NT2/D1 (cell line): Measurements from ENCODE around the gene PPP2R5A.
A peak's percentile ranks its signal among the peaks of the same experiment; 100 is the strongest.
"Not testable (repeated sequence)": the region's sequence is repeated elsewhere in the genome, so short reads cannot be mapped to it uniquely, and the experiment has no call there.

ENCODE experiments used
- DNase-seq: peaks from one replicate; pipeline ENCODE4 v3.0.0-alpha.2; 2011; ENCODE audit warnings: low read depth, low spot score
- H3K27me3 ChIP-seq: 2 replicates; pipeline ENCODE4 v1.6.0; 2011; ENCODE audit warnings: mild to moderate bottlenecking; ENCODE audit not compliant: insufficient read length, insufficient read depth
- H3K36me3 ChIP-seq: 2 replicates; pipeline ENCODE4 v1.6.1; 2011; ENCODE audit warnings: mild to moderate bottlenecking, low read length, mixed read lengths; ENCODE audit not compliant: insufficient read depth, insufficient read length
- H3K4me1 ChIP-seq: 2 replicates; pipeline ENCODE4 v1.5.1; 2011; ENCODE audit not compliant: insufficient read depth, insufficient read length
- H3K4me3 ChIP-seq: 2 replicates; pipeline ENCODE4 v1.5.1; 2011; ENCODE audit warnings: low read depth; ENCODE audit not compliant: insufficient read length
- H3K9ac ChIP-seq: 2 replicates; pipeline ENCODE4 v1.6.0; 2011; ENCODE audit warnings: low read depth; ENCODE audit not compliant: insufficient read length
- H3K9me3 ChIP-seq: 2 replicates; pipeline ENCODE4 v1.5.1; 2011; ENCODE audit warnings: mild to moderate bottlenecking, low read length; ENCODE audit not compliant: insufficient read depth
- SUZ12 ChIP-seq: IDR thresholded peaks from 2 replicates; pipeline ENCODE4 v1.6.1; 2011; ENCODE audit not compliant: insufficient read length, insufficient read depth; ENCODE audit errors: extremely low read depth
- YY1 ChIP-seq: IDR thresholded peaks from 2 replicates; pipeline ENCODE4 v1.6.1; 2011; ENCODE audit not compliant: insufficient read length, insufficient read depth
- ZNF274 ChIP-seq: IDR thresholded peaks from 2 replicates; pipeline ENCODE4 v1.6.1; 2011; ENCODE audit warnings: mild to moderate bottlenecking, low read depth, low read length

The PPP2R5A gene

DNA sequence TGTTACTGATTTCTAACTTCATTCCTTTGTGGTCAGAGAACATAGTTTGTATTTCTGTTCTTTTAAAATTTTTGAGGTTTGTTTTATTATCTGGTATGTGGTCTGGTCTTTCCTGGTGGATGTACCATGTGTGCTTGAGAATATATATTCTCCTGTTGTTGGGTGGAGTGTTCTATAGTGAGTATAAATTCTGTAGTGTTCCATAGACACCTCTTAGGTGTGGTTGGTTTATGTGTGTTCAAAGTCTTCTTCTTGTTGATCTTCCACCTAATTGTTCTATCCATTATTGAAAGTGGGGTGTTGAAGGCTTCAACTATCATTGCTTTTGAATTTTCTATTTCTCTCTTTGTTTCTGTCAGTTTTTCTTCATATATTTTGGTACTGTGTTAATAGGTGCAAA is 20.1 kb downstream of the PPP2R5A start:
- no peak for TF ChIP-seq SUZ12
- TF ChIP-seq ZNF274: no peak
- no peak for TF ChIP-seq YY1
- no peak for DNase-seq

DNA sequence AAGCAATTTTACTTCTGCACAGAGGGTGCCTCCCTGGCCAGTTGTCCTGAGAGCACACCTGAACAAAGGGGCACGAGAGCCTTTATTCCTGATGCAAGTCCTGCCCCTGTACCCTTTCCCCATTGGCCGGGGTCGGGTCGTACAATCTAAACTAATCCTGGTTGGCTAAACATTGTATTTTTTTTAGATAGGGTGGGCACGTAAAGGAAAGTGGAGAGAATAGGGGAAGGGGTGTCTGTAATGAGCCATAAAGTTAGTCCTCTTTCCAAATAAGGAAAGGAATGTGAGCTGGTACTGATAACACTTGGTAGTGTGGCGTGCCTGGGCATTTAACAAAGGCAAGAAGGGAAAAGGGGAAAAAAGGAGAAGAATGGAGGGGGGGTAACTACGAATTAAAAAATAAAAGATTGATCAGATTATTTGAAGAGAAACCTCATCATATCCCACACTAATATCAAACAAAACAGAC is 20.8 kb downstream of the PPP2R5A start:
- H3K27me3 ChIP-seq, H3K4me3 ChIP-seq, DNase-seq: not testable (repeated sequence)

More for the DNA sequence above, 20.1 kb downstream of the PPP2R5A start:
- Histone ChIP-seq H3K27me3 (no peaks in the 10 kb centered on the region), H3K9ac (no peak overlapping the region), H3K4me3 (no peak overlapping the region), H3K36me3 (no peaks in the 10 kb centered on the region), H3K4me1 (no peaks in the 10 kb centered on the region), H3K9me3 (peaks cover 6% of the 10 kb centered on the region; the same call in 1 of the 2 replicates)

DNA sequence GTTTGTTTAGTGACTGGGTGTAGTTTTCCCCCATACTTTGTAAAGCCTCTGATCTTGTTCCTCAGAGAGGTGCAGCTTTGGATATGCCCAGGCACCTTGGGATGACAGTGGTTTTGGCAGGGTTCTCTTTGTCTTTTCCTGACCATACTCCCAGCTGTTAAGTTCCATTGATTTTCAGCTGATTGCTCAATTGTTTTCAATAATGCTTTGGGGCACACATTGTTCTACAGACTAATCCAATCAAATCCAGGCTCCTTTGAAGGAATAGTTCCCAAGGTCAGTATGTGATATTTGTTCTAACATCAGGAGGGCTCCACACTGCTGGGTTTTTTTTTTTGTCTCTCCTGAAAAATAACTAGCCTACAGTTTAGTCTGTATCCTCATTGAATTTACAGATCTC is 24.8 kb downstream of the PPP2R5A start:
- peaks cover 6% of the 10 kb centered on the region; the same call in 1 of the 2 replicates for H3K9me3 ChIP-seq
- no peak overlapping the region for H3K9ac ChIP-seq
- no peaks in the 10 kb centered on the region for H3K27me3 ChIP-seq
- no peaks in the 10 kb centered on the region for H3K36me3 ChIP-seq
- no peaks in the 10 kb centered on the region for H3K4me1 ChIP-seq
- no peak for TF ChIP-seq YY1
- no peak for TF ChIP-seq SUZ12
- TF ChIP-seq ZNF274: no peak
- peak; percentile 32 for DNase-seq
- no peak overlapping the region for H3K4me3 ChIP-seq

More for the DNA sequence above, 20.8 kb downstream of the PPP2R5A start:
- not testable (repeated sequence) for H3K9ac ChIP-seq, H3K4me1 ChIP-seq, H3K9me3 ChIP-seq, H3K36me3 ChIP-seq

DNA sequence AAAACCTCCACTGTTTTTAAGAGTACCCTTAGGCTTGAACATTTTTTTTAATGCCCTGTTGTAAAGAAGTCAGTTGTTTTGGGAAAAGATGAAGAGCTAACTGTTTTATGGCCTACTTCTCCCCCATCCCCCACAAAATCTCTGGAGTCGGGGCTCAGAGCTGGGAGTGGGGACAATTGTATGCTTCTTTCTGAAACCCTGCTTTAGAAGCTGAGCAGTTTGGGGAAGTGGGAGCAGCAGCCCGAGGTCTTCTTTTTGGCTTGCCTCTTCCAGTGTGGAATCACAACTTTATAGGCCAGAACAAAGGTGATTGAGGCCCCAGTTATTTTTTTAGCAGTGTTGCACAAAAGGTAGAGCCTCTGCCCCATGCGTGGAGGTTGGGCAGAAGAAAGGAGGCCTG is 25.2 kb downstream of the PPP2R5A start:
- DNase-seq: no peak
- Histone ChIP-seq H3K9ac (no peak overlapping the region), H3K4me1 (no peaks in the 10 kb centered on the region), H3K36me3 (no peaks in the 10 kb centered on the region), H3K4me3 (no peak overlapping the region), H3K27me3 (no peaks in the 10 kb centered on the region), H3K9me3 (peaks cover 2% of the 10 kb centered on the region; the same call in 1 of the 2 replicates)
- TF ChIP-seq YY1: no peak
- no peak for TF ChIP-seq ZNF274
- TF ChIP-seq SUZ12: no peak

DNA sequence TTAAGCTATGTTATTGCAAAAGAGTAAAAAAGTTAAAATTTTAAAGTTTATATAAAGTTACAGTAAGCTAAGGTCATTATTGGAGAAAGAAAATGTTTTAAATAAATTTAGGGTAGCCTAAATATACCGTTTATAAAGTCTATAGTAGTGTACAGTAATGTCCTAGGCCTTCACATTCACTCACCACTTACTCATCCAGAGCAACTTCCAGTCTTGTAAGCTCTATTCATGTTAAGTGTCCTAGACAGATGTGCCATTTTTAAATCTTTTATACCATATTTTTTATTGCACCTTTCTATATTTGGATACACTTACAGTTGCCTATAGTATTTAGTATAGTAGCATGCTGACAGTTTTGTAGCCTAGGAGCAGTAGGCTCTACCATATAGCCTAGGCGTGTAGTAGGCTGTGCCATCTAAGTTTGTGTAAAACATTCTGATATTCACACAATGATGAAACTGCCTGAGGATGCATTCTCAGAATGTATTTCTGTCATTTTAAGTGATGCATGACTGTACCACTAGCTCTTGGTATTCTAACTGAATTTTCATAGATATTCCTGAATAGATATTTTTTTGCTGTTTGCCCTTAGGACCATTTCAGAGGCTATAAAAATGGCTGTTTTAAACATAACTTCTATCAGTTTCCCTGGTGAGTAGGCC is 26.8 kb downstream of the PPP2R5A start:
- TF ChIP-seq SUZ12: no peak
- DNase-seq: no peak
- Histone ChIP-seq H3K36me3 (no peaks in the 10 kb centered on the region), H3K4me3 (no peak overlapping the region), H3K4me1 (no peaks in the 10 kb centered on the region), H3K27me3 (no peaks in the 10 kb centered on the region), H3K9me3 (no peaks in the 10 kb centered on the region; the same call in 1 of the 2 replicates), H3K9ac (no peak overlapping the region)

DNA sequence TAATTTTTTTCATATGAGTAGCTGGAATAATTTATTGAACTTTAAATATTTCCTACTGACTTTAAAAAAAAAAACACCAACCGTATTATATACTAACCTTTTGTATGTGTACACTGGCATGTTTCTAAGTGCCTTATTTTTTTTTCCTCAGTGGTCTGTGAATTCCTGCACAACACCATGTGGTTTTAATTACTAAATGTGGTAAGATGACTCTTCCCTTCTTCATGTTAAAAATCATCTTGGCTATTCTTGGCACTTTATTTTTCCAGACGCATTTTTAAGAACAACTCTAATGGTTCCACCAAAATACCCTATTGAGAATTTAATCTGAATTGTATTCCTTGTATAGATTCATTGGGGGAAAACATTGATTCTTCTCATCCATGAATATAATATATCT is 28.4 kb downstream of the PPP2R5A start:
- TF ChIP-seq ZNF274: no peak
- TF ChIP-seq SUZ12: no peak
- no peak for TF ChIP-seq YY1
- no peaks in the 10 kb centered on the region for H3K27me3 ChIP-seq
- no peak for DNase-seq
- no peaks in the 10 kb centered on the region for H3K36me3 ChIP-seq
- H3K9ac ChIP-seq: no peak overlapping the region
- no peaks in the 10 kb centered on the region; the same call in 1 of the 2 replicates for H3K9me3 ChIP-seq
- H3K4me1 ChIP-seq: no peaks in the 10 kb centered on the region
- no peak overlapping the region for H3K4me3 ChIP-seq

DNA sequence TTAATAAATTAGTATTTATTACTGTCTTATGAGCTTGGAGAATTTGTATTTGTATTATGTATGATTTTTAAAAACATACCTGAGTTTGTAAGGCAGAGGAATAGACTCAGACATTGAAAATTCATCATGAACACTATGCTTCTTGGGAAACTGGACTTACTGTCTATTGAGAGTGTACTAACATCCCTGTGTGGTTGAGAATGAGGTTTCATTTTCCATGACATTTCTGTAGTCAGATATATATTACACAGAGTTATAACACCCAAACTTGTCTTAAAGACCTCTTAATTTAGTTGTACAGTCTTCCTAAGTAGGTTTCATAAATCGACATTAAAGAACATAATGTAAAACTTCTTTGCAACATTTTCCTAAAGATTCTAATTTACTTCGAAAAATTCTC is 30.0 kb downstream of the PPP2R5A start:
- H3K9ac ChIP-seq: no peak overlapping the region
- no peak for DNase-seq
- H3K9me3 ChIP-seq: peaks cover 3% of the 10 kb centered on the region; the same call in 1 of the 2 replicates
- TF ChIP-seq ZNF274: no peak
- TF ChIP-seq YY1: no peak
- TF ChIP-seq SUZ12: no peak
- no peak overlapping the region for H3K4me3 ChIP-seq
- no peaks in the 10 kb centered on the region for H3K27me3 ChIP-seq
- no peaks in the 10 kb centered on the region for H3K36me3 ChIP-seq
- H3K4me1 ChIP-seq: no peaks in the 10 kb centered on the region
